ENCODE results near the gene GRK1.
A peak's percentile ranks its signal among the peaks of the same experiment; 100 is the strongest.

Gene GRK1

GRCh38 chr13:113763254-113763653 lies 96.2 kb downstream of the GRK1 start:
- no peak for DNase-seq

DNA sequence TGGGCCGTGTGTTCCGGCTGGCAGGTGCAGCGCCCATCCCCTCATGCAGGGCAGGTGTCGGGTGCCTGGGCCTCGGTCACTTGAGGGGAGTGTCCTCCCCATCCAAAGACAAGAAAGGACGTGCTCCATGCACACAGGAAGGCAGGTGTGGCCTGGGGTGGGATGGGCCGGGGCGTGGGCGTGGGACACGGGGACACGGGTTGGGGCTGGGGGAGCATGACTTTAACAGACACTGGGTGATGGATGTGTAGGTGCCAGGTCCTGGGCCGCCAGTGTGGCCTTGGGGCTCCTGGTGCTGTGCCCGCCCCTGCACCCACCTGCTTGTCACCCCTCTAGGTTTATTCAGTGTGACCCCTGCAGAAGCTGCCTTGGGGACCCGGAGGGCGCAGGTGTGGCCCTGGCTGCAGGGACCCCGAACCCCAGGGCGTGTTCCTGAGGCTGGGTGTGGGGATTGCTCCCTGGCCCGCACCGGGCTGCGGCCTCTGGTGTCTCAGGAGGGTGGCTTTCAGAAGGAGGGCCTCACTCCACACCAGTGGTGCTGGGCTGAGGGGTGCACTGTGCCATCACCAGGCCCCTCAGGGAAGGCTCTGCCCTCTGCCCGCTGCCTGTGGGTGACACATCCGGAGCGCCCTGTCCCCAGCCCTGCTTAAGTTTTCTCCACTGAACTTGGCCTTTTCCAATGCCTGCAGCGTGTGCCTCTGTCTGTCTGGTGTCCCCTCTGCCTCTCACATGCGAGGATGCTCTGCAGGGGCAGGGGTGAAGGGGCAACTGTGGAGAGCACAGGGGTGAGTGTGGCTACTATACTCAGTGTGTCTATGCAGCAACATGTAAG lies 97.2 kb downstream of the GRK1 start:
- DNase-seq = peak; percentile 36

DNA sequence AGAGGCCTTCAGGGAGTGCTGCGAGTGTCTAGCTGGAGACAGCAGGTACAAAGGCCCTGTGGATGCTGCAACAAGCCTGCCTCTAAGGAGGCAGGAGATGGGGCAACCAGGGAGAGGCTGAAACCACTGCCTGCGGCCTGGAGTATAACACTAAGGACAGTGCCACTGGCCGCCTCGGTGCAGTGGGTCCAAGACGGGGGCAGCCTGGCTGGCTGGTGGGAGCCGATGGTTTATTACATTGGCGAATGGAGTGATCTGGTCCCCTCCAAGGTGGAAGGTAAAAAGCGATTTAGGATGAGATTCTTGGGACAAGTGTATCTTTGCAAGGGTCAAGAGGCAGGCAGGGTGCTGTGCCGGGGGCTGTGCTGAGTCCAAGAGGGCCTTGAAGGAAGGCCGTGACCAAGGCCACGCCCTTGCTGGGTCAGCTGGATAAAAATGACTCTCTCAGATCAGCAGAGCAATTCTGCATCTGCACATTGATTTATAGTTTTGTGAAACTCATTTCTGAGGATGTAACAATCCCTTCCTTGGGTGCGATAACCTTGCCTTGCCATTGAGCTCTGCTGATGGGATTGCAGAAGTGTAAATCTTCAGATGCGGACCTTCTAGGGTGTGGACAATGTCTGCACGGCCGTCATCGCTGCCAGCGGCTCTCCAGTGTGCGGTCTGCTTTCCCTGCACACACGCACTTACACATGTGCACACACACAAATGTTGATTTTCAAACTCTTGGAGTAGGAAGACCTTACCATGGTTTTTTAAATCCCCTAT lies 98.0 kb downstream of the GRK1 start:
- DNase-seq = no peak

DNA sequence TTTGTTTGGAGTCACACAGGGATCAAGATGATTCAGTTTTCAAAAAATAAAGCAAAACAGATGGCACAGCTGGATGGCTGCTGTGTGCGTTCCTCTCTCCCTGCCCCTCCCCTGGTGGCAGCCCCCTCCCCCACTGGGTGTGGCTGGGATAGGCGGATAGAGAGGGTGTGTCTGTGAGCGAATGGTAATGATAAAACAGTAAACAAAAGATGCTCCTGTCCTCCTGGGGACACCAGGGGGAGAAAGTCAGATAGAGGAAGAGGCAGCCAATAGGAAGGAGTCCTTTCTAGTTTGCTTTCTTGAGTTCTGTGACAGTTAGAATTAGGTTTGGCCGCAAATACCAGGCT lies 98.5 kb downstream of the GRK1 start:
- DNase-seq = no peak

- DNase-seq = no peak
Measured at GRCh38 chr13:113766035-113766800, 99.2 kb downstream of the GRK1 start.

DNA sequence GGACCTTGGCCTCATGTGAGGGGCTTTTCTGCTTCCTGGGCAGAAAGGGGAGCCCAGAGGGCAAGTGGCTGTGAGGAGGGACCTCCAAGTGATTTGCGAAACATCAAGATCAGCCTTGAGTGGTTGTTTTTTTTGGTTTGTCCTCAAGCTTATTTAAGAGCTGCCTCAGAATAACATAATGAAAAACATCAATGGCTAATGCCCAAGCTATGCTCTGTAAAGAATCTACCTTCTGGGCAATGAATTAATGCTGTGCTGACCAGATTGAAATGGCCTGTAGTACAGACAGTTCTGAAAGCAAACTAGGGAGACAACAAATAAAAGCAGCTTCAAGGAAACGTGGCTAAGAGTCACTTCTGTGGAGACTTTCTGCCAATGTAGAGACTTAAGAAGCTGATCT lies 100.3 kb downstream of the GRK1 start:
- DNase-seq = no peak

DNA sequence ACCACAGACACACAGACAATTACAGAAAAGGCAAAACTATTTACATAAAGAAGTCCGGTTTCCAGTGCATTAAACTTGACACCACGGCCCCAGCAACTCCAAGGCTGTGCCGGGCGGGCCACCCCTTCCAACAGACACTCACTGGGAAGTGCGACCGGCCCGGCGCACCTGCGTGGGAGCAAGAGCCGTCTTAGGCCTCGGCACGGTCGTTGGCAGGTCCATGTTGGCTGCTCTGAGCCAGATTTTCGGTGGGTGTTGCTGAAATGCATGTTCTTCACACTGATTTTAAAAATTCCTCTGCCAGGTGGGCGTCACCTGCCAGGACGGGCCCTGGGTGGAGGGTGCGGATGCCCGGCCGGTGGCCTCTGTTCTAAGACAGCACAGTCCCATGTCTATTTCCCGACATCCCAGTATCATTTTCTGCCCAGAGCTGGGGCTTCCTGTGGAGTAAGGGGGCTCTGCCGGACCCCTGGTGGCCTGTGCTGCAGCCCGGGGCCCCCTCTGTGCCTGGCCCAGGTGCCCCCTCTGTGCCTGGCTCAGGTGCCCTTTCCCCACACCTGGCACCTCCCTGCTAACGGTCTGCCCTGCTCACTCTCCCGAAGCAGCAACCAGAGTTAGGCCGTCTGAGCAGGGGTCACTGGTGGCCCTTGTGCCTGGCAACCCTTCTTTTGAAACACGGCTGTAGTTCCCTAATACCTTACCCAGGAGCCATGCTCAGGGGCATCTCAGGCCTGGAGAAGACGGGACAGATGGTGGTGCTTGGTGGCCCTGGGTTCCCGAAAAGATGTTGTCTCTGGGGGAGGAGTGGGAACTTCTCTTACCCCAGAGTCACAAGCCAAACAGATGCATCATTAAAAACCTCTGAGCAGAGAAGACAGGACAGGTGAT lies 101.2 kb downstream of the GRK1 start:
- no peak for DNase-seq

GRCh38 chr13:113769106-113769505 lies 102.1 kb downstream of the GRK1 start:
- DNase-seq = no peak

GRCh38 chr13:113769881-113770280 lies 102.9 kb downstream of the GRK1 start:
- no peak for DNase-seq

- DNase-seq = no peak
Measured at GRCh38 chr13:113770441-113770840, 103.4 kb downstream of the GRK1 start.

DNA sequence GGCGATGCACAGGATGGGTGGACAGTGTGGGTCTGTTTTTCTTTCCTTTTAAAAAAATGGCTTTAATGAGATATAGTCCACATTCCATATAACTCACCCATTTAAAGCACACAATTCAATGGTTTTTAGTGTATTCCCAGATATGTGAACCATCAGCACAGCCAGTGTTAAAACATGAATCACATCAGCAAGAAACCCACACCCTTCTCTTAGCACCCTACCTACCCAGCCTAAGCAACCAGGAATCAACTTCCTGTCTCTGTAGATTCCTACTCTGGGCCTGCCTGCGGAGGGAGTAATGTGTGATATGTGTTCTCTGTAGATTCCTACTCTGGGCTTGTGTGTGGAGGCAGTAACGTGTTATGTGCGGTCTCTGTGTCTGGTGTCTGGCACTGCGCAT lies 103.9 kb downstream of the GRK1 start:
- DNase-seq = no peak

GRCh38 chr13:113771709-113772331 lies 104.8 kb downstream of the GRK1 start:
- DNase-seq = no peak

GRCh38 chr13:113774177-113775107 lies 107.4 kb downstream of the GRK1 start:
- DNase-seq = peak; percentile 56

GRCh38 chr13:113775451-113776145 lies 108.6 kb downstream of the GRK1 start:
- DNase-seq = no peak

DNA sequence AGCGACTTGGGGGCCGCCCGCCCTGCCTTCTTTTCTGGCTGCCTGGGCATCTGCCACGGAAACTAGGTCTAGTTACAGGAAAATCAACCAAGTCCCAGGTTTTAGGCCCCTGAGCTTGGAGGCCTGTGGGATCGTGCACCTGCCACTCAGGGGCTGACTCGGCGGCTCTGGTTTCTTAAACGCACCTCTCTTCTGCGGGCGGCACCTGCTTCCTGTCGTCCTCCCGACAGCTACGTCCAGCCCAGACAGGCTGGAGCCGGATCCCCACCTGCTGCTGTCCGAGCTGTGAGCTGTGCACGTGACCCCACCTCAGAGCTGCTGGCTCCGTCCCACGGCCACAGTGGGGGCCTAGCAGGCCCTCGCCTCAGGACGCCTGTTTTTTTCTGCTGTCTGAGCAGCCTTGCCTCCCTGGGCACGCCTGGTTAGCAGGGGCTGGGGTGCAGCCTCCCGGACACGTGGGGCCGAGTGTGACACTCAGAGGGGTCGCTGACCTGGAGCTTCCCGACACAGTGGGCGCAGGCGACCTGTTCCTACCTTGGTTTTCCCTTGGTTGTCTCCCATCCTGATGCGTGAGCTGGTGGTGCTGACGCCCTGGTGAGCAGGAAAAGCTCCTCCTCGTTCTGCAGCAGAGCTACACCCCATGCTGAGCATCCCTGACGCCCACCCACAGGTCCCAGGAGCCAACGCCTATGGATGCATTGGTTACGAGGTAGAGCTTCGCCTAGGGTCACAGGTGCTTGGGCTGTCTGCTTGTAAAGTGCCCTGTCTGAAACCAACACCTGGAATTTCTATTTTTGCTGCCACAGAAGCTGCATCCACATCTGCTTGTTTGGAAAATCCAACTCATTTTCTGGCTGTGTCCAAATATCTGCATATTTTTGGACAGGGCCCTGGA lies 109.5 kb downstream of the GRK1 start:
- peak; percentile 89 for DNase-seq

- DNase-seq = no peak
Measured at GRCh38 chr13:113777311-113778260, 110.6 kb downstream of the GRK1 start.

DNA sequence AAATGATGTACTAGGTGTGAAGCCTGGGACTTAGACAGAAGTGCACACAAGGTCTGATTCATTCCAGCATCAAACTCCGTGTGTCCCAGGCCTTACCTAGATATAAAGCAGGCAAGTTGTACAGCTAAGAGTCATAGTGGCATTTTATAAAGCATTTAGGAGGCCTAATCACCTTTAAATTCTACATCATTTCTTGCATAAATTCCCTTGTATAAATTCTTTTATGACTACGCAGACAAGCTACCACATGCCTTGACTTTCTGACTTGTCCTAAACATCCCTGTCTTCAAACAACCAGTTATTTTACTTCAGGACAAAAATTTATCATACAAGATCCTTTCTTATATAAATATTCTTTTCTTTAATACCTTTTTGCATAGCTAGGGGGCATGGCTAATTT lies 114.6 kb downstream of the GRK1 start:
- no peak for DNase-seq

- DNase-seq = no peak
Measured at GRCh38 chr13:113782472-113782871, 115.5 kb downstream of the GRK1 start.

Measured in DMS153 (cell line).